Keratinocyte (primary cell): ENCODE data around the gene TMEM134. TPM values are rescaled to one million over a fixed set of nuclear protein-coding genes. Genes with fewer than 3 reads are reported as not detected.

Experiments
- DNase-seq: peaks from one replicate; pipeline ENCODE4 v3.0.0-alpha.2; 2011; ENCODE audit warnings: low read depth, missing footprints, low spot score
- FAIRE-seq: peaks from 2 replicates; lab custom pipeline; 2011; peaks lifted over from hg19 to GRCh38; lab: Jason Lieb, UNC
- H2AFZ ChIP-seq: 2 replicates; pipeline ENCODE4 v1.6.0; 2012; ENCODE audit warnings: low read length, control low read depth, inconsistent platforms; ENCODE audit not compliant: control insufficient read depth
- H3K27ac ChIP-seq: 2 replicates; pipeline ENCODE4 v1.5.1; 2011; ENCODE audit warnings: low read length; ENCODE audit not compliant: control insufficient read depth, insufficient read depth
- H3K27me3 ChIP-seq: 3 replicates; pipeline ENCODE4 v1.6.0; 2011; ENCODE audit warnings: low read length; ENCODE audit not compliant: control insufficient read depth, insufficient read depth; ENCODE audit errors: extremely low read depth
- H3K36me3 ChIP-seq, 2 experiments: 2 replicates in 1 of 2; 3 replicates in 1 of 2; pipeline ENCODE4 v1.5.1; 2011; ENCODE audit warnings: low read length in 2 of 2, mild to moderate bottlenecking in 1 of 2; ENCODE audit not compliant: control insufficient read depth in 2 of 2, insufficient read depth in 2 of 2; ENCODE audit errors: extremely low read depth in 1 of 2
- H3K4me1 ChIP-seq: 3 replicates; pipeline ENCODE4 v1.5.1; 2011; ENCODE audit warnings: low read length; ENCODE audit not compliant: control insufficient read depth, insufficient read depth; ENCODE audit errors: extremely low read depth
- H3K4me2 ChIP-seq: 3 replicates; pipeline ENCODE4 v1.6.0; 2011; ENCODE audit warnings: low read depth, low read length; ENCODE audit not compliant: control insufficient read depth, insufficient read depth; ENCODE audit errors: extremely low read depth
- H3K4me3 ChIP-seq, 3 experiments: fragments of 200-600 bp in 1 of 3; sonication (generic) in 1 of 3; 2 replicates in 2 of 3; 3 replicates in 1 of 3; pipeline ENCODE4 v1.5.1; 2011 to 2016; ENCODE audit warnings: low read length in 3 of 3, mild to moderate bottlenecking in 3 of 3, control low read depth in 2 of 3, inconsistent platforms in 1 of 3, low read depth in 1 of 3, mixed read lengths in 1 of 3, mixed run types in 1 of 3, moderate library complexity in 1 of 3; ENCODE audit not compliant: control insufficient read depth in 2 of 3, insufficient read depth in 2 of 3; ENCODE audit errors: extremely low read depth in 1 of 3
- H3K79me2 ChIP-seq: 2 replicates; pipeline ENCODE4 v1.6.0; 2012; ENCODE audit warnings: low read length; ENCODE audit not compliant: control insufficient read depth, insufficient read depth
- H3K9ac ChIP-seq: 3 replicates; pipeline ENCODE4 v1.6.0; 2011; ENCODE audit warnings: low read length; ENCODE audit not compliant: control insufficient read depth, insufficient read depth; ENCODE audit errors: extremely low read depth
- H3K9me1 ChIP-seq: 3 replicates; pipeline ENCODE4 v1.6.0; 2011; ENCODE audit warnings: low read length; ENCODE audit not compliant: control insufficient read depth, insufficient read depth; ENCODE audit errors: extremely low read depth
- H3K9me3 ChIP-seq: 2 replicates; pipeline ENCODE4 v1.5.1; 2012; ENCODE audit warnings: low read depth, low read length; ENCODE audit not compliant: control insufficient read depth
- H4K20me1 ChIP-seq: 3 replicates; pipeline ENCODE4 v1.6.0; 2011; ENCODE audit warnings: low read length; ENCODE audit not compliant: control insufficient read depth, insufficient read depth; ENCODE audit errors: extremely low read depth
- CTCF ChIP-seq, 3 experiments: IDR thresholded peaks in 1 of 3; conservative IDR thresholded peaks in 1 of 3; optimal IDR thresholded peaks in 1 of 3; 2 replicates in 2 of 3; 3 replicates in 1 of 3; pipeline versions ENCODE3 to v1.5.1; 2011; ENCODE audit warnings: low read length in 3 of 3, mild to moderate bottlenecking in 3 of 3, moderate library complexity in 2 of 3, control low read depth in 1 of 3, inconsistent platforms in 1 of 3; ENCODE audit not compliant: insufficient read depth in 2 of 3; ENCODE audit errors: extremely low read depth in 1 of 3
- EZH2 ChIP-seq: IDR thresholded peaks from one replicate; pipeline ENCODE4 v1.6.1; 2012; ENCODE audit warnings: inconsistent platforms, mild to moderate bottlenecking, low read length, moderate library complexity
- dilution Hi-C: fragments of 300-500 bp; cut with MboI; formaldehyde crosslinking; loops from one replicate; pipeline ENCODE4 v1.7.0; 2020; ENCODE audit warnings: low sequenced_read_pairs; ENCODE audit not compliant: extremely low pct_ligation_motif_present
- polyA plus RNA-seq, 5 experiments: library from polyadenylated mRNA; depleted of rRNA in 3 of 5; stranded (reverse) in 3 of 5; stranded (forward) in 1 of 5; unstranded in 1 of 5; fragments of >200 nt; gene quantifications; 1 replicate in 1 of 5; 2 replicates in 3 of 5; 3 replicates in 1 of 5; pipeline versions ENCODE4 v1.2.1 to v1.2.3, GENCODE V29; 2011 to 2012; ENCODE audit warnings: missing spikeins in 2 of 5, low read depth in 1 of 5, low replicate concordance in 1 of 5

The TMEM134 gene
- polyA plus RNA-seq, 1 donor (not counting 4 experiments of a cell fraction or from before 2014, with no cell fraction given): 24.7 TPM

- Histone ChIP-seq H3K9me3 (no peaks in the 10 kb centered on the region), H3K4me3 (no peak overlapping the region), H3K79me2 (no peaks in the 10 kb centered on the region), H3K4me1 (no peaks in the 10 kb centered on the region), H4K20me1 (no peaks in the 10 kb centered on the region), H3K27me3 (no peaks in the 10 kb centered on the region), H3K36me3 (no peaks in the 10 kb centered on the region), H3K9me1 (no peaks in the 10 kb centered on the region), H2AFZ (no peak overlapping the region), H3K27ac (no peak overlapping the region), H3K4me2 (no peak overlapping the region), H3K9ac (no peak overlapping the region)
- no peak for DNase-seq
- dilution Hi-C loops: no loop called here
- no peak for TF ChIP-seq EZH2
- TF ChIP-seq CTCF (optimal IDR thresholded peaks at IDR 0.05 in 1 of 3, IDR thresholded peaks at IDR 0.05 in 1 of 3, conservative IDR thresholded peaks at IDR 0.05 in 1 of 3; ENCODE audit: extremely low read depth in 1 of 3, insufficient read depth in 2 of 3, low read length in 3 of 3): no peak
- FAIRE-seq: no peak
Observed at GRCh38 chr11:67450796-67451657, 18.0 kb downstream of the TMEM134 start.

GRCh38 chr11:67449116-67449844 is 19.8 kb downstream of the TMEM134 start:
- H3K4me2 ChIP-seq: no peak overlapping the region
- H4K20me1 ChIP-seq: no peaks in the 10 kb centered on the region
- dilution Hi-C loops: no loop called here
- no peaks in the 10 kb centered on the region for H3K27me3 ChIP-seq
- no peaks in the 10 kb centered on the region for H3K9me1 ChIP-seq
- H3K4me3 ChIP-seq: no peak overlapping the region
- DNase-seq (no peak), FAIRE-seq (no peak)
- H3K9me3 ChIP-seq: no peaks in the 10 kb centered on the region
- TF ChIP-seq EZH2 (no peak), CTCF (optimal IDR thresholded peaks at IDR 0.05 in 1 of 3, IDR thresholded peaks at IDR 0.05 in 1 of 3, conservative IDR thresholded peaks at IDR 0.05 in 1 of 3; ENCODE audit: extremely low read depth in 1 of 3, insufficient read depth in 2 of 3, low read length in 3 of 3) (no peak)
- no peaks in the 10 kb centered on the region for H3K36me3 ChIP-seq
- no peak overlapping the region for H2AFZ ChIP-seq
- no peaks in the 10 kb centered on the region for H3K79me2 ChIP-seq
- H3K27ac ChIP-seq: no peak overlapping the region
- no peaks in the 10 kb centered on the region for H3K4me1 ChIP-seq
- H3K9ac ChIP-seq: no peak overlapping the region
